ENCODE measurements around the gene EHMT1. TPM values are rescaled to one million over a fixed set of nuclear protein-coding genes. Genes with fewer than 3 reads are reported as not detected.
A peak's percentile ranks its signal among the peaks of the same experiment; 100 is the strongest.
"Not testable (repeated sequence)": the region's sequence is repeated elsewhere in the genome, so short reads cannot be mapped to it uniquely, and the experiment has no call there.

The EHMT1 gene
- total RNA-seq, 4 donors from 2014 or later = 96.4 to 136 (median 118) TPM

DNA sequence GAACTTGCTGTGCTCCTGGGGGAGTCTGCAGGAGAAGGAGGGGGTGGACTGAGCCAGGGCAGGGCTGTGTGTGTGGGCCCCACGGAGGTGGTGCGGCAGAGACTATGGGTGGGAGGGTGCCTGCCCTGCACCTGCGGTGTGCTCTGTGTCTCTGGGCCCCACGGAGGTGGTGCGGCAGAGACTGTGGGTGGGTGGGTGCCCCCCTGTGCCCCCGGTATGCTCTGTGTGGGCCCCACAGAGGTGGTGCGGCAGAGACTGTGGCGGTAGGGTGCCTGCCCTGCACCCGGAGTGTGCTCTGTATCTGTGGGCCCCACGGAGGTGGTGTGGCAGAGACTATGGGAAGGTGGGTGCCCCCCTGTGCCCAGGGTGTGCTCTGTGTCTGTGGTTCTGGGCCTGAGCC, 103.7 kb downstream of the EHMT1 start:
- peaks cover 0 to 11% (median 0%) of the 10 kb centered on the region in 4 donors for H3K9me3 ChIP-seq
- no peaks in the 10 kb centered on the region for H3K27me3 ChIP-seq
- WGBS, 2 donors = 62 to 75% methylated on average over 7 to 9 of the region's 10 CpGs
- peak overlapping the region in 2 of 4 donors; percentile 15 to 39 for H3K27ac ChIP-seq
- DNase-seq (ENCODE audit: low spot score in 2 of 2) = no peak
- H3K4me3 ChIP-seq = no peak overlapping the region
- peaks cover 0 to 60% (median 7%) of the 10 kb centered on the region in 3 donors for H3K36me3 ChIP-seq
- peaks cover 0 to 20% (median 5%) of the 10 kb centered on the region in 4 donors for H3K4me1 ChIP-seq
- no peak for TF ChIP-seq EP300 (IDR thresholded peaks at IDR 0.05)
- no peak for TF ChIP-seq POLR2A (IDR thresholded peaks at IDR 0.05)

DNA sequence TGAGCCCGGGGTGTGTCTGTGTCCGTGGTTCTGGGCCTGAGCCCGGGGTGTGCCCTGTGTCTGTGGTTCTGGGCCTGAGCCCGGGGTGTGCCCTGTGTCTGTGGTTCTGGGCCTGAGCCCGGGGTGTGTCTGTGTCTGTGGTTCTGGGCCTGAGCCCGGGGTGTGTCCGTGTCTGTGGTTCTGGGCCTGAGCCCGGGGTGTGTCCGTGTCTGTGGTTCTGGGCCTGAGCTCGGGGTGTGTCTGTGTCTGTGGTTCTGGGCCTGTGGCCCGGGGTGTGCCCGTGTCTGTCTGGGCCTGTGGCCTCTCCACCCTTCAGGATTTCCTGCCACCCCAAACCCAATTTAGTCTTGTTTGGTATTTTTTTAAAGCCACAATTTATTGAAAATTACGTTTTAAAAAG, 104.6 kb downstream of the EHMT1 start:
- 68% methylated on average over 6 to 11 of the region's 13 CpGs for WGBS, 2 donors

DNA sequence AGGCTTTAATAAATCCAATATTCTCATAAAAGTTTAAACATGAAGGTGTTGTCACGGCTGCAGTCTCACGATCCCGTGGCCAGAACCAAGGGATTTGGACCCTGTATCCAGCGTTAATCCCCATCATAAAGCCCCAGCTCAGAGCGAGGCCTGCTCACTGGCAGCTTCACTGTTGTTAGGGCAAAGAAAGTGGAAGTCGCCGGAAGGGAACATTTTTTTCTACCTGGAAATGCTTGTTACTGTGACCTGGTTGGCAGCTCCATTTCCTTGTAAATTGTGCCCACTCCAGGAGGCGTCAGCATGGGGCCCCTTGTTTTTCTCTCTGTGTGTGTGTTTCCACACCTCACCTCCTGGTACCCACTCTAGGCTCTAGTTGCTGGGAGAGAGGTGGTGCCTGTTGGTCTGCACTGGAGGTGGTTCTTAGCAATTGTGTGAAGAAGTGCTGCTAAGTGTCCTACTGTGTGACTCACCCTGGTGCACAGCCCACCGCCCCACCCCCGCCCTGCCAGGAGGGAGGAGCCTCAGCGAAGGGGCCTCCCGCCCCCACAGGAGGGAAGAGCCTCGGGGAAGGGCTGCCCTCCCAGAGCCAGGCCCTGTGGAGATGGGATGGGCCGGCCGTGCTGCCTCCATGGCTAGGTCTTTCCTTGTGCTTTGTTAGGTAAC, 105.1 kb downstream of the EHMT1 start:
- Histone ChIP-seq H3K9me3 (peaks cover 0 to 5% (median 0%) of the 10 kb centered on the region in 4 donors), H3K36me3 (peaks cover 0 to 60% (median 7%) of the 10 kb centered on the region in 3 donors), H3K4me1 (peaks cover 0 to 20% (median 5%) of the 10 kb centered on the region in 4 donors), H3K4me3 (no peak overlapping the region), H3K27ac (peak overlapping the region in 1 of 4 donors; percentile 36), H3K27me3 (no peaks in the 10 kb centered on the region)
- TF ChIP-seq POLR2A (IDR thresholded peaks at IDR 0.05) (no peak), EP300 (IDR thresholded peaks at IDR 0.05) (no peak)
- TF ChIP-seq, protein P1, sequence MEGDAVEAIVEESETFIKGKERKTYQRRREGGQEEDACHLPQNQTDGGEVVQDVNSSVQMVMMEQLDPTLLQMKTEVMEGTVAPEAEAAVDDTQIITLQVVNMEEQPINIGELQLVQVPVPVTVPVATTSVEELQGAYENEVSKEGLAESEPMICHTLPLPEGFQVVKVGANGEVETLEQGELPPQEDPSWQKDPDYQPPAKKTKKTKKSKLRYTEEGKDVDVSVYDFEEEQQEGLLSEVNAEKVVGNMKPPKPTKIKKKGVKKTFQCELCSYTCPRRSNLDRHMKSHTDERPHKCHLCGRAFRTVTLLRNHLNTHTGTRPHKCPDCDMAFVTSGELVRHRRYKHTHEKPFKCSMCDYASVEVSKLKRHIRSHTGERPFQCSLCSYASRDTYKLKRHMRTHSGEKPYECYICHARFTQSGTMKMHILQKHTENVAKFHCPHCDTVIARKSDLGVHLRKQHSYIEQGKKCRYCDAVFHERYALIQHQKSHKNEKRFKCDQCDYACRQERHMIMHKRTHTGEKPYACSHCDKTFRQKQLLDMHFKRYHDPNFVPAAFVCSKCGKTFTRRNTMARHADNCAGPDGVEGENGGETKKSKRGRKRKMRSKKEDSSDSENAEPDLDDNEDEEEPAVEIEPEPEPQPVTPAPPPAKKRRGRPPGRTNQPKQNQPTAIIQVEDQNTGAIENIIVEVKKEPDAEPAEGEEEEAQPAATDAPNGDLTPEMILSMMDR (IDR thresholded peaks at IDR 0.05) = no peak
- no peak for DNase-seq (ENCODE audit: low spot score in 2 of 2)
- 77 to 80% methylated on average over 11 to 13 of the region's 15 CpGs for WGBS, 2 donors

More for the DNA sequence above, 104.6 kb downstream of the EHMT1 start:
- peak overlapping the region in 1 of 4 donors; percentile 36 for H3K27ac ChIP-seq
- H3K27me3 ChIP-seq; H3K4me3 ChIP-seq; H3K9me3 ChIP-seq; DNase-seq (ENCODE audit: low spot score in 2 of 2): not testable (repeated sequence)
- H3K4me1 ChIP-seq = peaks cover 0 to 20% (median 5%) of the 10 kb centered on the region in 4 donors
- peaks cover 0 to 60% (median 7%) of the 10 kb centered on the region in 3 donors for H3K36me3 ChIP-seq

DNA sequence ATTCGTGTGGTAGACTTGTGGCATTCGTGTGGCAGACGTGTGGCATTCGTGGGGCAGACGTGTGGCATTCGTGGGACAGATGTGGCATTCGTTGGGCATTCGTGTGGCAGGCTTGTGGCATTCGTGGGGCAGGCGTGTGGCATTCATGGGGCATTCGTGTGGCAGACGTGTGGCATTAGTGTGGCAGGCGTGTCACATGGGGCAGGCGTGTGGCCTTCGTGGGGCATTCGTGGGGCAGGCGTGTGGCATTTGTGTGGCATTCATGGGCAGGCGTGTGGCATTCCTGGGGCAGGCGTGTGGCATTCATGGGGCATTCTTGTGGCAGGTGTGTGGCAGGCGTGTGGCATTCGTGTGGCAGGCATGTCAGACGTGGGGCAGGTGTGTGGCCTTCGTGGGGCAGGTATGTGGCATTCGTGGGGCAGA, 106.0 kb downstream of the EHMT1 start:
- TF ChIP-seq, protein P1 (IDR thresholded peaks at IDR 0.05) = no peak
- TF ChIP-seq EP300 (IDR thresholded peaks at IDR 0.05) = no peak
- TF ChIP-seq POLR2A (IDR thresholded peaks at IDR 0.05) = no peak
- Histone ChIP-seq H3K4me1 (peaks cover 0 to 20% (median 5%) of the 10 kb centered on the region in 4 donors), H3K27me3 (no peaks in the 10 kb centered on the region), H3K4me3 (no peak overlapping the region), H3K9me3 (peaks cover 0 to 5% (median 0%) of the 10 kb centered on the region in 4 donors), H3K36me3 (peaks cover 0 to 62% (median 7%) of the 10 kb centered on the region in 3 donors), H3K27ac (no peak overlapping the region)
- DNase-seq (ENCODE audit: low spot score in 2 of 2) = no peak
- WGBS, 2 donors = 94 to 97% methylated on average over 24 of the region's 24 CpGs

DNA sequence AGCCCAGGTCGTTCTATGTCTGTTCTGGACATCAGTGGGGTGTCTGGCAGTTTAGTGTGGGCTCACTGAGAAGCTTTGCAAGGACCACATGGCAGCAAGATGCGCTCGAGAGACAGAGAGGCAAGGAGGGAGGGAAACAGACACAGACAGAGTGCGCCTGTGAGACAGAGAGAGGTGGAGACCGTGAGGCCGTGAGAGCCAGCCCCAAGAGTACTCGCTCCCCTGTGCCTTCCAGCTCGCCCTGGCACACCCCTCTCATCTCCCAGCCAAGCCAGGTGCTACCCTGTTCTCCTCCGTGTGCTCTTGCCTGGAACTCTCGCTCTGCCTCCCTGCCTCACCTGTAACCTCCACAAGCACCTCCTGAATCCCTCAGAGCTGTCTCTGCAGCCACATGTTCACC, 106.8 kb downstream of the EHMT1 start:
- peaks cover 0 to 62% (median 7%) of the 10 kb centered on the region in 3 donors for H3K36me3 ChIP-seq
- no peak overlapping the region for H3K27ac ChIP-seq
- TF ChIP-seq, protein P1 (IDR thresholded peaks at IDR 0.05) = no peak
- H3K4me3 ChIP-seq = no peak overlapping the region
- H3K4me1 ChIP-seq = peaks cover 0 to 20% (median 5%) of the 10 kb centered on the region in 4 donors
- H3K9me3 ChIP-seq = peaks cover 0 to 5% (median 0%) of the 10 kb centered on the region in 4 donors
- no peak for DNase-seq (ENCODE audit: low spot score in 2 of 2)
- no peaks in the 10 kb centered on the region for H3K27me3 ChIP-seq
- WGBS, 2 donors = 94 to 95% methylated on average over 10 of the region's 10 CpGs

DNA sequence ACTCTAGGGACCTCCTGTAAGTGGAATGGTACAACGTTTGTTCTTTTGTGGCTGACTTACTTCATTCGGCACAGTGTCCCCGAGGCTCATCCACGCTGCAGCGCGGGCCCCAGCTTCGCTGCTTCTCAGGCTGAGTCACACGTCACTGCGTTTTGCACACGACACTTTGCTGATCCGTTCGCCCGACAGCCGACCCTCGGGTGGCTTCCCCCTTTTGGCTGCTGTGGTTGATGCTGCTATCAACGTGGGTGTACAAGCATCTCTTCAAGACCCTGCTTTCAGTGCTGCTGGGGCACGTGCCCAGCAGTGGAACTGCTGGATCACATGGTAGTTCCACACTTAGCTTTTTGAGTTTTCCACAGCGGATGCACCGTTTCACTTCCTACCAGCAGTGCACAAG, 107.5 kb downstream of the EHMT1 start:
- H3K27me3 ChIP-seq; H3K9me3 ChIP-seq; H3K4me3 ChIP-seq; DNase-seq (ENCODE audit: low spot score in 2 of 2); H3K27ac ChIP-seq: not testable (repeated sequence)
- Histone ChIP-seq H3K4me1 (peaks cover 0 to 20% (median 5%) of the 10 kb centered on the region in 4 donors), H3K36me3 (peaks cover 0 to 62% (median 7%) of the 10 kb centered on the region in 3 donors)
- WGBS, 2 donors = 94 to 98% methylated on average over 12 to 19 of the region's 19 CpGs
